Measurements from ENCODE around the gene HAPSTR1. TPM values are rescaled to one million over a fixed set of nuclear protein-coding genes. Genes with fewer than 3 reads are reported as not detected.

HAPSTR1 gene
- total RNA-seq, 2 donors from 2014 or later = 50.2 to 57.0 TPM

- TF ChIP-seq, protein P1, sequence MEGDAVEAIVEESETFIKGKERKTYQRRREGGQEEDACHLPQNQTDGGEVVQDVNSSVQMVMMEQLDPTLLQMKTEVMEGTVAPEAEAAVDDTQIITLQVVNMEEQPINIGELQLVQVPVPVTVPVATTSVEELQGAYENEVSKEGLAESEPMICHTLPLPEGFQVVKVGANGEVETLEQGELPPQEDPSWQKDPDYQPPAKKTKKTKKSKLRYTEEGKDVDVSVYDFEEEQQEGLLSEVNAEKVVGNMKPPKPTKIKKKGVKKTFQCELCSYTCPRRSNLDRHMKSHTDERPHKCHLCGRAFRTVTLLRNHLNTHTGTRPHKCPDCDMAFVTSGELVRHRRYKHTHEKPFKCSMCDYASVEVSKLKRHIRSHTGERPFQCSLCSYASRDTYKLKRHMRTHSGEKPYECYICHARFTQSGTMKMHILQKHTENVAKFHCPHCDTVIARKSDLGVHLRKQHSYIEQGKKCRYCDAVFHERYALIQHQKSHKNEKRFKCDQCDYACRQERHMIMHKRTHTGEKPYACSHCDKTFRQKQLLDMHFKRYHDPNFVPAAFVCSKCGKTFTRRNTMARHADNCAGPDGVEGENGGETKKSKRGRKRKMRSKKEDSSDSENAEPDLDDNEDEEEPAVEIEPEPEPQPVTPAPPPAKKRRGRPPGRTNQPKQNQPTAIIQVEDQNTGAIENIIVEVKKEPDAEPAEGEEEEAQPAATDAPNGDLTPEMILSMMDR (IDR thresholded peaks at IDR 0.05) = no peak
- Histone ChIP-seq H3K9me3 (no peaks in the 10 kb centered on the region), H3K27me3 (no peaks in the 10 kb centered on the region), H3K27ac (no peak overlapping the region), H3K4me1 (no peaks in the 10 kb centered on the region), H3K4me3 (no peak overlapping the region), H3K36me3 (no peaks in the 10 kb centered on the region), H3K9ac (ENCODE audit: low read depth in 2 of 2, low read length in 2 of 2) (no peak overlapping the region)
- DNase-seq = no peak
- intact Hi-C loops (cut with DNase I) = no loop called here
These were observed 31.2 kb upstream of the HAPSTR1 start for GRCh38 chr16:9060225-9060624.

DNA sequence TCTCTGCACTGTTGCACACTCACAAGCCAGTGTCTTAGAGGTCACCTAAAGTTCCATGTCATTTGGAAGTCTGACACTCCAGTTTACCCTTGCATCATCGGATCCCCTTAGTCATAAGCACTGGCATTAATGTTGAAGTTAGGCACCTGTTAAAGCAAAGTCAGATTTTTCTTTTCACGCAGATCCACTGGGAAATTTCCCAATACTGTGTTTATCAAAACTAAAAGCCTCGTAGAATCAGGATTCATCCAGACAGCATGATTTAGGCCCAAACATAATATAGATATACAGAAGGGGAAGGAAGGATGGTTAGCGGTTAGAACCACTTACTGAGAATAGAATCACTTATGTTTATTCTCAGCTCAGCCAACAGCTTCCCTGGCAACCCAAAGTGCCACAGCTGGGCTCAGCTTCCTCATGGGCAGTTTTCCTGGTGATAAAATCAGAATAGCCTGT, 30.1 kb upstream of the HAPSTR1 start:
- H3K4me1 ChIP-seq = no peaks in the 10 kb centered on the region
- no peaks in the 10 kb centered on the region for H3K36me3 ChIP-seq
- no peak overlapping the region for H3K27ac ChIP-seq
- DNase-seq = no peak
- no peaks in the 10 kb centered on the region for H3K9me3 ChIP-seq
- TF ChIP-seq, protein P1 (IDR thresholded peaks at IDR 0.05) = no peak
- H3K9ac ChIP-seq (ENCODE audit: low read depth in 2 of 2, low read length in 2 of 2) = no peak overlapping the region
- no peaks in the 10 kb centered on the region for H3K27me3 ChIP-seq
- H3K4me3 ChIP-seq = no peak overlapping the region
- intact Hi-C loops (cut with DNase I) = no loop called here

DNA sequence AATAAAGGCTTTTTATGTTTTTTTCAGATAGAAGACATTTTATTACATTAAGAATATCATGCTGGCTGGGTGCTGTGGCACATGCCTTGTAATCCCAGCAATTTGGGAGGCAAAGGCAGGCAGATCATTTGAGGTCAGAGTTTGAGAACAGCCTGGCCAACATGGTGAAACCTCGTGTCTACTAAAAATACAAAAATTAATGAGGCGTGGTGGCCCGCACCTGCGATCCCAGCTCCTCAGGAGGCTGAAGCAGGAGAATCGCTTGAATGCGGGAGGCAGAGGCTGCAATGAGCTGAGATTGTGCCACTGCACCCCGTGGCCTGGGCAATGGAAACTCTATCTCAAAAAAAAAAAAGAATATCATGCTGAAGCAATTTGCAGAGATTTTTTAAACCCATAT, 29.1 kb upstream of the HAPSTR1 start:
- TF ChIP-seq, protein P1 (IDR thresholded peaks at IDR 0.05) = no peak
- H3K27ac ChIP-seq = no peak overlapping the region
- no peaks in the 10 kb centered on the region for H3K9me3 ChIP-seq

DNA sequence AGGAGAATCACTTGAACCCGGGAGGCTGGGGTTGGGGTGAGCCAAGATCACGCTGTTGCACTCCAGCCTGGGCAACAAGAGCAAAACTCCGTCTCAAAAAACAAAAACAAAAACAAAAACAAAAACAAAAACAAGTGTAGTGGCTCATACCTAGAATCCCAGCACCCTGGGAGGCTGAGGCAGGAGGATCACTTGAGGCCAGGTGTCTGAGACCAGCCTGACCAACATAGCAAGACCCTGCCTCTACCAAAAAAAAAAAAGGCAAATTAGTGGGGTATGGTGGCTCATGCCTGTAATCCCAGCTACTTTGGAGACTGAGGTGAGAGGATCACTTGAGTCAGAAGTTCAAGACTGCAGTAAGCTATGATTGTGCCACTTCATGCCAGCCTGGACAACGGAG, 26.4 kb upstream of the HAPSTR1 start:
- no peak for DNase-seq
- Histone ChIP-seq H3K9ac (ENCODE audit: low read depth in 2 of 2, low read length in 2 of 2) (no peak overlapping the region), H3K9me3 (no peaks in the 10 kb centered on the region), H3K27me3 (no peaks in the 10 kb centered on the region), H3K27ac (no peak overlapping the region), H3K4me1 (no peaks in the 10 kb centered on the region), H3K36me3 (no peaks in the 10 kb centered on the region), H3K4me3 (no peak overlapping the region)
- intact Hi-C loops (cut with DNase I) = no loop called here
- TF ChIP-seq, protein P1 (IDR thresholded peaks at IDR 0.05) = no peak

More for the DNA sequence above, 29.1 kb upstream of the HAPSTR1 start:
- intact Hi-C loops (cut with DNase I) = no loop called here
- H3K4me1 ChIP-seq = no peaks in the 10 kb centered on the region
- H3K36me3 ChIP-seq = no peaks in the 10 kb centered on the region
- H3K4me3 ChIP-seq = no peak overlapping the region
- no peaks in the 10 kb centered on the region for H3K27me3 ChIP-seq
- H3K9ac ChIP-seq (ENCODE audit: low read depth in 2 of 2, low read length in 2 of 2) = no peak overlapping the region
- DNase-seq = no peak

DNA sequence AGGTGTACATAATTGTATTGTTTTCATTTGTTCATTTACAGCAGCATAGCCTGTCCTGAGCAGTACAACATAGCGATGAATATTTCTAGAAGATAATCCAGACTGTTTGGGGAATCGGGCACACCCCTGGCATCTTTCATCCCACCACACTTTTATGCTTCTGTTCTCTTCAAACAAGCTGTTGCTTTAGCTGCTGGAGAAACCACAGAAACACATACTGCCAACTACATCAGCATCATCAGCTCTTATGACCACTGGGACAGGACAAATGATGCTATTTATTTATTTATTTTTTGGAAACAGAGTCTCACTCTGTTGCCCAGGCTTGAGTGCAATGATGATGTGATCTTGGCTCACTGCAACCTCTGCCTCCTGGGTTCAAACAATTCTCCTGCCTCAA, 22.6 kb upstream of the HAPSTR1 start:
- no peaks in the 10 kb centered on the region for H3K36me3 ChIP-seq
- no peak overlapping the region for H3K4me3 ChIP-seq
- no peaks in the 10 kb centered on the region for H3K4me1 ChIP-seq
- TF ChIP-seq, protein P1 (IDR thresholded peaks at IDR 0.05) = no peak
- H3K27ac ChIP-seq = no peak overlapping the region
- H3K9me3 ChIP-seq = no peaks in the 10 kb centered on the region
- no peaks in the 10 kb centered on the region for H3K27me3 ChIP-seq
- intact Hi-C loops (cut with DNase I) = no loop called here
- H3K9ac ChIP-seq (ENCODE audit: low read depth in 2 of 2, low read length in 2 of 2) = no peak overlapping the region
- DNase-seq = no peak

DNA sequence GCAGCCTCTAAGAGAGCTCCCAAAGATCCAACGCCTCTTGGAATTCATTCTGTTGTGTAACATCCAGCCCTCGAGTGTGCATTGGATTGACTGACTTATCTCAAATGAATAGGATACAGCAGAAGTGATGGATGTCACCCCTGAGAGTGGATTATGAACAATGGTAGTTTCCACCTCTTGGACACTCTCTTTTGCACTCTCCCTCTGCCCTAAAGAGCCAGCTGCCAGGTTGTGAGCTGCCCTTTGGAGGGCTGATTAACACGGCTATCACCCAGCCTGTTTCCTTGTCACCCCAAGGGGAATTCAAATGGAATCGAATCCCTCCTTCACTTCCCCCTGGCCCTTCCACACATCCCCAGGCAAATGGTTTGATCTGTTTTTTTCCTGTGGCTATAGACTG, 21.2 kb upstream of the HAPSTR1 start:
- no peak for DNase-seq
- H3K36me3 ChIP-seq = no peaks in the 10 kb centered on the region
- H3K27me3 ChIP-seq = no peaks in the 10 kb centered on the region
- H3K9me3 ChIP-seq = no peaks in the 10 kb centered on the region
- no peak overlapping the region for H3K9ac ChIP-seq (ENCODE audit: low read depth in 2 of 2, low read length in 2 of 2)
- no peaks in the 10 kb centered on the region for H3K4me1 ChIP-seq
- no peak overlapping the region for H3K4me3 ChIP-seq
- intact Hi-C loops (cut with DNase I) = no loop called here
- no peak overlapping the region for H3K27ac ChIP-seq
- TF ChIP-seq, protein P1 (IDR thresholded peaks at IDR 0.05) = no peak

Measured in colonic mucosa (tissue), 4 donors.